ENCODE results near the gene WDR77. TPM values are rescaled to one million over a fixed set of nuclear protein-coding genes. Genes with fewer than 3 reads are reported as not detected.
A peak's percentile ranks its signal among the peaks of the same experiment; 100 is the strongest.

Gene WDR77
- total RNA-seq, 1 donor from 2014 or later = 50.8 TPM

DNA sequence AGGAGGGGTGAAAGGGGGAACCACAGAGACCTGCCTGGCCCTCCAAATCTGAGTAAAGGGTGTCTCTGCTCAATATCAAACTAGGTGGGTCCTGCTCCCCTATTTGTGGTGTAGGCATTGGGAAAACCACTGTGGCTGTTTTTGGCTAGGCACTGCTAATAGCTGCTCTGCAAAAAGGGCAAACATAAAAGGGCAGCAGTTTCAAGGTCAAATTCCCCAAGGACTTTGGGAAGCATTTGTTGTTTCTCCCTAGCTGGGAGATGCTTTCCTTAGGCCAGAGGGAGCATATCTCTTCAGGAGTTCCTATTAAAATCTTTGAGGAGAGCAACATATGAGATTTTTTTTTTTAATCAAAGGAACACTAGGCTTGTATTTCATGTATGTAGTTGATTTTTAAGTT lies 27.2 kb upstream of the WDR77 start:
- TF ChIP-seq POLR2A (IDR thresholded peaks at IDR 0.05) (no peak), POLR2AphosphoS5 (IDR thresholded peaks at IDR 0.05; ENCODE audit: insufficient read depth in 1 of 2, low read depth in 1 of 2) (no peak)
- TF ChIP-seq, protein P1, sequence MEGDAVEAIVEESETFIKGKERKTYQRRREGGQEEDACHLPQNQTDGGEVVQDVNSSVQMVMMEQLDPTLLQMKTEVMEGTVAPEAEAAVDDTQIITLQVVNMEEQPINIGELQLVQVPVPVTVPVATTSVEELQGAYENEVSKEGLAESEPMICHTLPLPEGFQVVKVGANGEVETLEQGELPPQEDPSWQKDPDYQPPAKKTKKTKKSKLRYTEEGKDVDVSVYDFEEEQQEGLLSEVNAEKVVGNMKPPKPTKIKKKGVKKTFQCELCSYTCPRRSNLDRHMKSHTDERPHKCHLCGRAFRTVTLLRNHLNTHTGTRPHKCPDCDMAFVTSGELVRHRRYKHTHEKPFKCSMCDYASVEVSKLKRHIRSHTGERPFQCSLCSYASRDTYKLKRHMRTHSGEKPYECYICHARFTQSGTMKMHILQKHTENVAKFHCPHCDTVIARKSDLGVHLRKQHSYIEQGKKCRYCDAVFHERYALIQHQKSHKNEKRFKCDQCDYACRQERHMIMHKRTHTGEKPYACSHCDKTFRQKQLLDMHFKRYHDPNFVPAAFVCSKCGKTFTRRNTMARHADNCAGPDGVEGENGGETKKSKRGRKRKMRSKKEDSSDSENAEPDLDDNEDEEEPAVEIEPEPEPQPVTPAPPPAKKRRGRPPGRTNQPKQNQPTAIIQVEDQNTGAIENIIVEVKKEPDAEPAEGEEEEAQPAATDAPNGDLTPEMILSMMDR (IDR thresholded peaks at IDR 0.05) = no peak
- Histone ChIP-seq H3K27ac (peak overlapping the region; percentile 37), H3K4me1 (peaks cover 5% of the 10 kb centered on the region), H3K4me3 (no peak overlapping the region), H3K27me3 (no peaks in the 10 kb centered on the region), H3K36me3 (no peaks in the 10 kb centered on the region), H3K9me3 (no peaks in the 10 kb centered on the region)
- no peak for DNase-seq (ENCODE audit: extremely low spot score in 2 of 2)
- intact Hi-C loops (cut with DNase I) = no loop called here

DNA sequence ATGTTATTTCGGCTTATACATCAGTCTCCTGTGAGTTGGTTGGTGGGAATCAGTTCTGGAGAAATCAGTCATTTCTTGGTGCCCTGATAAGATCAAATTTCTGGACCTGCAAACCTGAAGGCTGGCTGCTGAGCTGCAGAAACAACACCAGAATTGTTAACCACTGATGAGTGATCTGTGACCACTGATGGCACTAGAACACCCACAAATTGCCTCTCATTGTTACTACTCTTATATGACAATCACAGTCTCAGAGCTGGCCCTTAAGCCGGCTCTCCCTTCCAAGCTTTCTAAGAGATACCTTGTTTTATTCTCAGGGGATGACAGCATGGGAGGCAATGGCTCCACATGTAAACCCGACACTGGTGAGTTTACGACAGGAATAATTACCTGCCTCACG lies 26.6 kb upstream of the WDR77 start:
- intact Hi-C loops (cut with DNase I) = no loop called here
- no peaks in the 10 kb centered on the region for H3K9me3 ChIP-seq
- no peak overlapping the region for H3K4me3 ChIP-seq
- no peak for DNase-seq (ENCODE audit: extremely low spot score in 2 of 2)
- no peak for TF ChIP-seq POLR2A (IDR thresholded peaks at IDR 0.05)
- TF ChIP-seq POLR2AphosphoS5 (IDR thresholded peaks at IDR 0.05; ENCODE audit: insufficient read depth in 1 of 2, low read depth in 1 of 2) = no peak
- TF ChIP-seq, protein P1 (IDR thresholded peaks at IDR 0.05) = no peak
- H3K4me1 ChIP-seq = peaks cover 5% of the 10 kb centered on the region
- H3K36me3 ChIP-seq = no peaks in the 10 kb centered on the region
- H3K27ac ChIP-seq = no peak overlapping the region
- no peaks in the 10 kb centered on the region for H3K27me3 ChIP-seq

DNA sequence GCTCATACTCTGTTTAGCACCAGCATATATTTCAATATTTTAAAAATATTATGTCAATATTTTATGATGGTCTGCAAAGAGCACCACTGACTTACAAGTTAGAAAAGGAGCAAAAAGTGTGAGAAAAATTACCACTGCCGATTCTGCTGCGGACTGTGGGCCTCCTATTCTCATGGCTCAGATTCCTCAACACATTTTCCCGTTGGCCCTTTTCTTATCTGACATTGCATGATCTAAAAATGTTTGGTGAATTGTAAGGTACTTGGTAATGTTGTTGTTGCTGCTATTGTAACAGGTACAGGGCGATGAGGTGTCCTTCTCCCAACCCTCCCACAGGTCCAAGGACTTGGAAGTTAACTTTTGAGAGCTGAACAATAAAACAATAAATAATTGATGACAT lies 25.5 kb upstream of the WDR77 start:
- TF ChIP-seq POLR2AphosphoS5 (IDR thresholded peaks at IDR 0.05; ENCODE audit: insufficient read depth in 1 of 2, low read depth in 1 of 2) = no peak
- TF ChIP-seq, protein P1 (IDR thresholded peaks at IDR 0.05) = no peak
- peak overlapping the region; percentile 33 for H3K27ac ChIP-seq
- peak overlapping the region in 1 of 2 donors; percentile 0 for H3K4me3 ChIP-seq
- H3K9me3 ChIP-seq = no peaks in the 10 kb centered on the region
- no peaks in the 10 kb centered on the region for H3K27me3 ChIP-seq
- intact Hi-C loops (cut with DNase I) = no loop called here
- peaks cover 0 to 12% of the 10 kb centered on the region in 2 donors for H3K36me3 ChIP-seq
- no peak for DNase-seq (ENCODE audit: extremely low spot score in 2 of 2)
- peaks cover 5% of the 10 kb centered on the region for H3K4me1 ChIP-seq

DNA sequence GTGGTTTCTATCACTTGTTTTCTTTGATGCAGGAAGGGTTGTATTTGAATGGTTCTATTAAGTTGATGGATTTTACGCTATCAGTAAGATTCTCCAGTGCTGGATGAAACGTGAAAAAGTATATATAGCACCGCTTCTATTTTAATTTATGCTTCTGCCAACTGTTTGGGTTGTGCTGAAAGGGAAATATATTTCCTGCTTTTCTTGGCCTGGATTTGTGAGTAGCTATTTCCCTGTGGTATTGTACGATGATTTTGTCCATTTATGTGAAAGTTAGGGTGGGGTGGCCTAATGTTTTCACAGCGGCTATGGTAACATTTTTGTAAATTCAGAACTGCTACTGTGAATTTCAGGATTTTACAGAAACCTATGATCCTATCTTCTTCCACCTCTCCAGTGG lies 25.1 kb upstream of the WDR77 start:
- peaks cover 5% of the 10 kb centered on the region for H3K4me1 ChIP-seq
- H3K9me3 ChIP-seq = no peaks in the 10 kb centered on the region
- H3K27me3 ChIP-seq = no peaks in the 10 kb centered on the region
- DNase-seq (ENCODE audit: extremely low spot score in 2 of 2) = no peak
- intact Hi-C loops (cut with DNase I) = no loop called here
- no peak for TF ChIP-seq POLR2A (IDR thresholded peaks at IDR 0.05)
- TF ChIP-seq, protein P1 (IDR thresholded peaks at IDR 0.05) = no peak
- TF ChIP-seq POLR2AphosphoS5 (IDR thresholded peaks at IDR 0.05; ENCODE audit: insufficient read depth in 1 of 2, low read depth in 1 of 2) = no peak
- H3K27ac ChIP-seq = peak overlapping the region; percentile 33
- H3K36me3 ChIP-seq = peaks cover 0 to 16% of the 10 kb centered on the region in 2 donors
- H3K4me3 ChIP-seq = peak overlapping the region in 1 of 2 donors; percentile 0

DNA sequence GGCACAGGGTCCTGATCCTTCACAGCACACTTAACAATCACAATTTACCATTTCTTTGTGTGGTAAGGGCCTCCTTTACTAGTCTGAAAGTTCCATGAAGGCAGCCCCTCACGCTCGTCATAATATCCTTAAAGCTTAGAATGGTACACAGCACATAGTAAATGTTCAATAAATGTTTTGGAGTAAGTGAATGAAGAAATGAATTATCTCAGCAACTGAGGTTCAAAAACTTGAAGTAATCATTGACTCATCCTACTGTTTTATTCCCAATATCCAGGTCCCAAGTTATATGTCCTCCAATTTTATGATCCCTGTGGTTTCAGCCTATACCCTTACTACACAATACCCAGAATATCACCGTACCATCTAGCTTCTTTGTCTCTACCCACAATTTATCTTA lies 22.5 kb upstream of the WDR77 start:
- no peaks in the 10 kb centered on the region for H3K9me3 ChIP-seq
- H3K27me3 ChIP-seq = no peaks in the 10 kb centered on the region
- H3K36me3 ChIP-seq = peaks cover 0 to 39% of the 10 kb centered on the region in 2 donors
- no peak for DNase-seq (ENCODE audit: extremely low spot score in 2 of 2)
- intact Hi-C loops (cut with DNase I) = no loop called here
- H3K4me1 ChIP-seq = peaks cover 5% of the 10 kb centered on the region
- no peak overlapping the region for H3K27ac ChIP-seq
- TF ChIP-seq POLR2AphosphoS5 (IDR thresholded peaks at IDR 0.05; ENCODE audit: insufficient read depth in 1 of 2, low read depth in 1 of 2) (no peak), POLR2A (IDR thresholded peaks at IDR 0.05) (no peak)
- TF ChIP-seq, protein P1 (IDR thresholded peaks at IDR 0.05) = no peak
- H3K4me3 ChIP-seq = no peak overlapping the region

Data from vagina (tissue), 2 donors.